HEK293 (cell line): Measurements from ENCODE around the gene TRPC4AP.

Source experiments
- CTCF ChIA-PET: fragments of 350-600 bp; formaldehyde crosslinking; extraction: SDS; loops from one replicate; lab custom pipeline; 2021; ENCODE audit warnings: antibody characterized with exemption; lab: Yijun Ruan, JAX
- POLR2A ChIA-PET: fragments of 300-600 bp; formaldehyde crosslinking; extraction: SDS; loops from one replicate; lab custom pipeline; 2020; ENCODE audit warnings: antibody characterized with exemption, inconsistent platforms; lab: Yijun Ruan, JAX
- H3K27ac ChIP-seq: fragments of 200-500 bp; sonication (Bioruptor generic); 2 replicates; pipeline ENCODE4 v1.5.1; 2014; ENCODE audit warnings: low read depth, low read length, control low read depth, inconsistent platforms; ENCODE audit errors: extremely low read depth
- H3K36me3 ChIP-seq, 2 experiments: fragments of 200-500 bp in 1 of 2; sonication (Bioruptor generic) in 1 of 2; 1 replicate in 1 of 2; 2 replicates in 1 of 2; pipeline ENCODE4 v1.5.1; 2014 to 2017; ENCODE audit warnings: inconsistent platforms in 2 of 2, low read length in 2 of 2; ENCODE audit not compliant: control insufficient read depth in 2 of 2, insufficient read depth in 1 of 2
- H3K4me1 ChIP-seq: fragments of 200-500 bp; sonication (Bioruptor generic); 2 replicates; pipeline ENCODE4 v1.5.1; 2014; ENCODE audit warnings: mild to moderate bottlenecking, low read length, inconsistent platforms; ENCODE audit not compliant: control insufficient read depth, insufficient read depth
- H3K4me3 ChIP-seq: 2 replicates; pipeline ENCODE4 v1.5.1; 2011; ENCODE audit warnings: low read depth, mild to moderate bottlenecking, control low read depth, low read length, moderate library complexity
- H3K9me3 ChIP-seq: fragments of 200-500 bp; sonication (Bioruptor generic); 2 replicates; pipeline ENCODE4 v1.5.1; 2014; ENCODE audit warnings: low read depth, low read length, inconsistent platforms; ENCODE audit not compliant: control insufficient read depth, insufficient read depth
- GLI4 ChIP-seq: fragments of 450-650 bp; formaldehyde crosslinking; IDR thresholded peaks from 2 replicates; pipeline ENCODE4 v1.5.1; 2016; ENCODE audit warnings: missing biosample characterization, missing genetic modification characterization
- KLF10 ChIP-seq: fragments of 450-650 bp; IDR thresholded peaks from 2 replicates; pipeline ENCODE4 v1.5.1; 2018; ENCODE audit warnings: missing biosample characterization, mild to moderate bottlenecking, missing genetic modification characterization
- SCRT1 ChIP-seq: fragments of 450-650 bp; formaldehyde crosslinking; IDR thresholded peaks from 2 replicates; pipeline ENCODE4 v1.5.1; 2016; ENCODE audit warnings: missing biosample characterization, missing genetic modification characterization, borderline replicate concordance
- TRIM28 ChIP-seq: IDR thresholded peaks from 2 replicates; pipeline ENCODE4 v1.6.1; 2011; ENCODE audit warnings: low read length, control low read depth, borderline replicate concordance
- ZIC2 ChIP-seq: fragments of 450-650 bp; formaldehyde crosslinking; IDR thresholded peaks from 2 replicates; pipeline ENCODE4 v1.5.1; 2016; ENCODE audit warnings: missing biosample characterization, missing genetic modification characterization
- ZNF114 ChIP-seq: fragments of 450-650 bp; formaldehyde crosslinking; IDR thresholded peaks from 2 replicates; pipeline ENCODE4 v1.5.0; 2017; ENCODE audit warnings: missing biosample characterization, missing genetic modification characterization
- ZNF138 ChIP-seq: fragments of 450-650 bp; formaldehyde crosslinking; IDR thresholded peaks from 2 replicates; pipeline ENCODE4 v1.5.1; 2016; ENCODE audit warnings: missing biosample characterization, missing genetic modification characterization, borderline replicate concordance
- ZNF221 ChIP-seq: fragments of 450-650 bp; formaldehyde crosslinking; IDR thresholded peaks from 2 replicates; pipeline ENCODE4 v1.5.1; 2017; ENCODE audit warnings: missing biosample characterization, missing genetic modification characterization, borderline replicate concordance
- ZNF239 ChIP-seq: fragments of 450-650 bp; formaldehyde crosslinking; IDR thresholded peaks from 2 replicates; pipeline ENCODE4 v1.5.1; 2016; ENCODE audit warnings: missing biosample characterization, missing genetic modification characterization
- ZNF324 ChIP-seq: fragments of 450-650 bp; formaldehyde crosslinking; IDR thresholded peaks from 2 replicates; pipeline ENCODE4 v1.5.1; 2016; ENCODE audit warnings: missing biosample characterization, missing genetic modification characterization
- ZNF350 ChIP-seq: fragments of 450-650 bp; formaldehyde crosslinking; IDR thresholded peaks from 2 replicates; pipeline ENCODE4 v1.5.0; 2017; ENCODE audit warnings: missing biosample characterization, mild to moderate bottlenecking, missing genetic modification characterization
- ZNF510 ChIP-seq: fragments of 450-650 bp; formaldehyde crosslinking; IDR thresholded peaks from 2 replicates; pipeline ENCODE4 v1.5.1; 2018; ENCODE audit warnings: mild to moderate bottlenecking, missing genetic modification characterization, missing biosample characterization; ENCODE audit not compliant: insufficient replicate concordance
- ZNF561 ChIP-seq: fragments of 450-650 bp; IDR thresholded peaks from 2 replicates; pipeline ENCODE4 v1.5.1; 2018; ENCODE audit warnings: missing biosample characterization, missing genetic modification characterization, borderline replicate concordance
- ZNF571 ChIP-seq: fragments of 450-650 bp; formaldehyde crosslinking; IDR thresholded peaks from 2 replicates; pipeline ENCODE4 v1.5.0; 2017; ENCODE audit warnings: missing biosample characterization, missing genetic modification characterization
- ZNF624 ChIP-seq: fragments of 450-650 bp; formaldehyde crosslinking; IDR thresholded peaks from 2 replicates; pipeline ENCODE4 v1.5.1; 2017; ENCODE audit warnings: missing biosample characterization, missing genetic modification characterization
- ZNF658 ChIP-seq: fragments of 450-650 bp; formaldehyde crosslinking; IDR thresholded peaks from 2 replicates; pipeline ENCODE4; 2016; ENCODE audit warnings: missing biosample characterization, missing genetic modification characterization
- ZXDB ChIP-seq: fragments of 450-650 bp; formaldehyde crosslinking; IDR thresholded peaks from 2 replicates; pipeline ENCODE4 v1.5.1; 2016; ENCODE audit warnings: missing biosample characterization, missing genetic modification characterization
- TF ChIP-seq, protein P1 (sequence below): fragments of 450-650 bp; formaldehyde crosslinking; IDR thresholded peaks from 2 replicates; pipeline ENCODE4 v1.5.1; 2016; ENCODE audit warnings: missing biosample characterization, missing genetic modification characterization

The TRPC4AP gene

DNA sequence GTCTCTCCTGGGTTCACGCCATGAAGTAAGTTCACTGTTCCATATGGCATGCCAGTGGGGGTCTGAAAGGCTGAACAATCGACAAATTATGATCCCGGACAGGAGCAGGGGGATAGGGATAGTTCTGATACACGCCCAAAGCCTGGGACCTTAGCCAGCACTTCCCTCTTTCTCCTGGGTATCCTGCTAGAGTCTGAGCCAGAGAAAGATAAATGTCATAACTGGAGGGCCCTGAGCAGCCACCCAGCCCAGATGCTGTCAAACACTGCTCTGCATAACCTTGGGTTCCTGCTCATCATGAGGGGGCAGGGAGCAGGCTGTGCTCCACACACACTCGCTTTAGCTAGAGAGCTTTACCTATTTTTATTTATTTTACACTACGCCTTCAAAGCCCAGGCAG is 42.3 kb upstream of the TRPC4AP start:
- ChIA-PET POLR2A (no interaction called here), CTCF (no interaction called here)
- no peaks in the 10 kb centered on the region for H3K4me1 ChIP-seq
- H3K9me3 ChIP-seq: no peaks in the 10 kb centered on the region
- no peak overlapping the region for H3K27ac ChIP-seq
- no peak overlapping the region for H3K4me3 ChIP-seq
- no peak for TF ChIP-seq GLI4 (tag by site-specific recombination)
- no peak for TF ChIP-seq ZNF624 (tag by site-specific recombination)
- no peak for TF ChIP-seq ZNF324 (tag by site-specific recombination)
- TF ChIP-seq ZIC2 (tag by site-specific recombination): no peak
- TF ChIP-seq ZXDB: no peak
- TF ChIP-seq ZNF350: no peak
- TF ChIP-seq ZNF658 (tag by site-specific recombination): no peak
- no peak for TF ChIP-seq KLF10 (tag by site-specific recombination)
- TF ChIP-seq, protein P1, sequence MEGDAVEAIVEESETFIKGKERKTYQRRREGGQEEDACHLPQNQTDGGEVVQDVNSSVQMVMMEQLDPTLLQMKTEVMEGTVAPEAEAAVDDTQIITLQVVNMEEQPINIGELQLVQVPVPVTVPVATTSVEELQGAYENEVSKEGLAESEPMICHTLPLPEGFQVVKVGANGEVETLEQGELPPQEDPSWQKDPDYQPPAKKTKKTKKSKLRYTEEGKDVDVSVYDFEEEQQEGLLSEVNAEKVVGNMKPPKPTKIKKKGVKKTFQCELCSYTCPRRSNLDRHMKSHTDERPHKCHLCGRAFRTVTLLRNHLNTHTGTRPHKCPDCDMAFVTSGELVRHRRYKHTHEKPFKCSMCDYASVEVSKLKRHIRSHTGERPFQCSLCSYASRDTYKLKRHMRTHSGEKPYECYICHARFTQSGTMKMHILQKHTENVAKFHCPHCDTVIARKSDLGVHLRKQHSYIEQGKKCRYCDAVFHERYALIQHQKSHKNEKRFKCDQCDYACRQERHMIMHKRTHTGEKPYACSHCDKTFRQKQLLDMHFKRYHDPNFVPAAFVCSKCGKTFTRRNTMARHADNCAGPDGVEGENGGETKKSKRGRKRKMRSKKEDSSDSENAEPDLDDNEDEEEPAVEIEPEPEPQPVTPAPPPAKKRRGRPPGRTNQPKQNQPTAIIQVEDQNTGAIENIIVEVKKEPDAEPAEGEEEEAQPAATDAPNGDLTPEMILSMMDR (tag by site-specific recombination): no peak
- TF ChIP-seq SCRT1 (tag by site-specific recombination): no peak
- no peak for TF ChIP-seq ZNF138 (tag by site-specific recombination)
- TF ChIP-seq, all 188 proteins: peak for 0
- peaks cover 0 to 47% of the 10 kb centered on the region in 2 experiments; a peak in 2 of 3 replicates for H3K36me3 ChIP-seq

DNA sequence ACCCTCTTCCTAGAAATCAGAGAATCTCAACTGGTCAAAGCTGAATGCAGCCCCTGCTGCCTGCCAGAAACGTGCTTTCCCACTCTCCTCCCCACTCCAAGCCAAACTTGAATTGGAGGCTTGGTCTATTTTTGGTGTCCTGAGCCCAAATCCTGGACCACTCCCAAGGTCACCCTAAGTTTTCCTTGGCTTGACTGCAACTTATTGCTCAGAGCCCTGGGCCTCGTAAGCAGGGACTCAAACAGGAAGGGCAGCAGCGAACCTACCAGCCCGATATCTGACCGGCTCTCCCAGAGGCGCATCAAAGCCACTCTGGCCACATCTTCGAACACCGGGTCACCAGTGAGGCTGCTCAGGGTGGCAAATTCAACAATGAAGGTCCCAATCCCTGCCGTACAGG is 41.9 kb upstream of the TRPC4AP start:
- CTCF ChIA-PET: interaction anchor here (0.7 to 0.9 kb wide), 2 partner anchors 11 to 12 kb away, joined by 3 to 4 read pairs; no protein-coding TSS in a partner anchor
- no peak overlapping the region for H3K4me3 ChIP-seq
- POLR2A ChIA-PET: no interaction called here
- TF ChIP-seq ZNF561 (tag by site-specific recombination) (no peak), TRIM28 (no peak), ZNF571 (no peak), ZNF138 (tag by site-specific recombination) (no peak), ZNF239 (no peak)
- no peaks in the 10 kb centered on the region for H3K4me1 ChIP-seq
- no peaks in the 10 kb centered on the region for H3K9me3 ChIP-seq
- no peak overlapping the region for H3K27ac ChIP-seq
- peaks cover 0 to 46% of the 10 kb centered on the region in 2 experiments; a peak in 1 of 3 replicates for H3K36me3 ChIP-seq

DNA sequence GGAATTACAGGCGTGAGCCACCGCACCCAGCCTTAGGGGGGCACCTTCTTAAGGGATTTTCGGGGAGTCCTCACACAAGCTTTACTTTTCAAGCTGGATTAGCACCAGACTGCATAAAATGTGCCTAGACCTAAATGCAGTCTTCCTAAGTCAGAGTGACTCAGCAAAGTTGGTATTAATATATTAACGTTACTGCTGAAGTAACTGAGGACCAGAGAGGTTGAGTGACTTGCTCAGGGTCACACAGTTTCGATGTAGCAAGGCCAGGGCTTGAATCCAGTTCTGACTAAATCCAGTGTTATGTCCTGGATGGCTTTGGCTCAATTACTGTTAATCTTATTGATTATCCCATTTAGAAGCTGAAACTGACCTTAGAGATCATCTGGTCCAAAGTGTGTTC is 41.1 kb upstream of the TRPC4AP start:
- no peaks in the 10 kb centered on the region for H3K4me1 ChIP-seq
- no peak overlapping the region for H3K4me3 ChIP-seq
- no peak overlapping the region for H3K27ac ChIP-seq
- no peaks in the 10 kb centered on the region for H3K9me3 ChIP-seq
- no peak for TF ChIP-seq ZNF221 (tag by site-specific recombination)
- TF ChIP-seq, protein P1 (tag by site-specific recombination): no peak
- TF ChIP-seq ZNF114: no peak
- TF ChIP-seq ZNF510 (tag by site-specific recombination): no peak
- no peak for TF ChIP-seq SCRT1 (tag by site-specific recombination)
- TF ChIP-seq, all 188 proteins: peak for 0
- H3K36me3 ChIP-seq: peaks cover 0 to 46% of the 10 kb centered on the region in 2 experiments; a peak in 1 of 3 replicates
- POLR2A ChIA-PET: no interaction called here
- CTCF ChIA-PET: interaction anchor here (0.7 to 0.9 kb wide), 2 partner anchors 11 to 13 kb away, joined by 3 to 4 read pairs; no protein-coding TSS in a partner anchor
